Prostate gland (tissue), 2 donors: ENCODE data around the gene BPIFA2. TPM values are rescaled to one million over a fixed set of nuclear protein-coding genes. Genes with fewer than 3 reads are reported as not detected.

Experiments
- DNase-seq: peaks from one replicate; pipeline ENCODE4 v3.0.0-alpha.2; 2019; ENCODE audit warnings: low spot score
- H3K27ac ChIP-seq, 2 donors: fragments of 200-600 bp; sonication (generic); 2 replicates each; pipeline ENCODE4 v1.5.1; 2017 to 2019
- H3K27me3 ChIP-seq: fragments of 200-600 bp; sonication (generic); replicated peaks from 2 replicates; pipeline ENCODE4 v1.5.1; 2019; ENCODE audit not compliant: insufficient read depth
- H3K36me3 ChIP-seq, 2 donors: fragments of 200-600 bp; sonication (generic); 1 replicate in 1 of 2; 2 replicates in 1 of 2; pipeline versions ENCODE4 v1.5.1 to v1.8.1; 2017 to 2019
- H3K4me1 ChIP-seq: fragments of 200-600 bp; sonication (generic); replicated peaks from 2 replicates; pipeline ENCODE4 v1.5.1; 2019
- H3K4me3 ChIP-seq, 2 donors: fragments of 200-600 bp; sonication (generic); 2 replicates each; pipeline ENCODE4 v1.5.1; 2017 to 2019
- H3K9me3 ChIP-seq: fragments of 200-600 bp; sonication (generic); 2 replicates; pipeline ENCODE4 v1.5.1; 2017
- CTCF ChIP-seq, 4 experiments: fragments of 200-600 bp in 2 of 4; fragments of 450-650 bp in 2 of 4; sonication (generic) in 2 of 4; IDR thresholded peaks; 1 replicate in 3 of 4; 2 replicates in 1 of 4; pipeline ENCODE4 v1.5.1; 2016 to 2019; ENCODE audit warnings: antibody characterized with exemption in 4 of 4, mild to moderate bottlenecking in 2 of 4, moderate library complexity in 2 of 4
- POLR2A ChIP-seq: fragments of 450-650 bp; IDR thresholded peaks from one replicate; pipeline ENCODE4 v1.6.1; 2016; ENCODE audit warnings: antibody characterized with exemption, mild to moderate bottlenecking
- POLR2AphosphoS5 ChIP-seq: sonication (generic); formaldehyde crosslinking; IDR thresholded peaks from one replicate; pipeline ENCODE4 v1.6.1; 2017; ENCODE audit warnings: antibody characterized with exemption
- WGBS: methylation state at CpG from one replicate; pipeline ENCODE4 v1.1.5; 2018; 5-methylcytosine and 5-hydroxymethylcytosine counted together
- intact Hi-C: fragments of 100-400 bp; cut with DNase I; formaldehyde crosslinking; loops from one replicate; pipeline ENCODE4 v1.14.2; 2022
- total RNA-seq, 2 donors: library from RNA; depleted of rRNA; stranded (reverse); fragments of >200 nt; gene quantifications; one replicate each; pipeline ENCODE4 v1.1.0, GENCODE V29; 2016

Gene BPIFA2
- total RNA-seq, 2 donors from 2014 or later = not detected

GRCh38 chr20:33139467-33139866 is 28.5 kb upstream of the BPIFA2 start:
- H3K27me3 ChIP-seq = peaks cover 2% of the 10 kb centered on the region
- H3K27ac ChIP-seq = no peak overlapping the region
- intact Hi-C loops = no loop called here
- H3K4me3 ChIP-seq = no peak overlapping the region
- TF ChIP-seq CTCF (IDR thresholded peaks at IDR 0.05) (no peak), POLR2A (no peak), POLR2AphosphoS5 (no peak)
- H3K36me3 ChIP-seq = no peaks in the 10 kb centered on the region
- H3K9me3 ChIP-seq = no peaks in the 10 kb centered on the region
- no peak for DNase-seq
- H3K4me1 ChIP-seq = no peaks in the 10 kb centered on the region

GRCh38 chr20:33145521-33145920 is 22.4 kb upstream of the BPIFA2 start:
- Histone ChIP-seq H3K9me3 (no peaks in the 10 kb centered on the region), H3K36me3 (no peaks in the 10 kb centered on the region), H3K27ac (no peak overlapping the region), H3K27me3 (peaks cover 2% of the 10 kb centered on the region), H3K4me1 (no peaks in the 10 kb centered on the region), H3K4me3 (no peak overlapping the region)
- WGBS = 86% methylated on average over 5 of the region's 5 CpGs
- intact Hi-C loops = no loop called here
- no peak for TF ChIP-seq CTCF (IDR thresholded peaks at IDR 0.05)
- no peak for TF ChIP-seq POLR2A
- DNase-seq = no peak

DNA sequence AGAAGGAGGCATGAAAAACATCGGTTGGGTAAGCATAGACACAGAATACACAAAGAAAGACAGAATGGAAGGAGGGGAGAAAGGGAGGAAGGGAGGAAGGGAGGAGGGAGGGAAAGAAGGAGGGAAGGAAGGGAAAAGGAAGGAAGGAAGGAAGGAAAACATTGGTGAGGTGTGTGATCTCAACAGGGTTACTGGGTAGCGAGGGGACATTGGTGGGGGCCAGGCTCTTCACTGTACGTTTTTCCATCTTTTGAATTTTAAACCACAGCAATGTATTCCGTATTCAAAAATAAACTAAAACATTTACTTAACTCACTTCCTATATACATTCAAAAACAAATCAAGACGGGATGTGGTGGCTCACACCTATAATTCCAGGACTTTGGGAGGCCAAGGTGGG is 20.7 kb upstream of the BPIFA2 start:
- Histone ChIP-seq H3K27ac (no peak overlapping the region), H3K4me3 (no peak overlapping the region), H3K36me3 (no peaks in the 10 kb centered on the region), H3K27me3 (peaks cover 2% of the 10 kb centered on the region), H3K4me1 (no peaks in the 10 kb centered on the region), H3K9me3 (no peaks in the 10 kb centered on the region)
- WGBS = 80% methylated on average over 5 of the region's 5 CpGs
- TF ChIP-seq POLR2A (no peak), POLR2AphosphoS5 (no peak), CTCF (IDR thresholded peaks at IDR 0.05) (no peak)
- intact Hi-C loops = no loop called here
- DNase-seq = no peak

- no peak for DNase-seq
- H3K27me3 ChIP-seq = no peaks in the 10 kb centered on the region
- 82% methylated on average over 4 of the region's 4 CpGs for WGBS
- no peak overlapping the region for H3K27ac ChIP-seq
- no peaks in the 10 kb centered on the region for H3K36me3 ChIP-seq
- intact Hi-C loops = no loop called here
- no peaks in the 10 kb centered on the region for H3K9me3 ChIP-seq
- H3K4me3 ChIP-seq = no peak overlapping the region
- H3K4me1 ChIP-seq = no peaks in the 10 kb centered on the region
- TF ChIP-seq POLR2AphosphoS5 = no peak
- TF ChIP-seq CTCF (IDR thresholded peaks at IDR 0.05) = no peak
- no peak for TF ChIP-seq POLR2A
Measured at GRCh38 chr20:33148040-33148439, 19.9 kb upstream of the BPIFA2 start.

DNA sequence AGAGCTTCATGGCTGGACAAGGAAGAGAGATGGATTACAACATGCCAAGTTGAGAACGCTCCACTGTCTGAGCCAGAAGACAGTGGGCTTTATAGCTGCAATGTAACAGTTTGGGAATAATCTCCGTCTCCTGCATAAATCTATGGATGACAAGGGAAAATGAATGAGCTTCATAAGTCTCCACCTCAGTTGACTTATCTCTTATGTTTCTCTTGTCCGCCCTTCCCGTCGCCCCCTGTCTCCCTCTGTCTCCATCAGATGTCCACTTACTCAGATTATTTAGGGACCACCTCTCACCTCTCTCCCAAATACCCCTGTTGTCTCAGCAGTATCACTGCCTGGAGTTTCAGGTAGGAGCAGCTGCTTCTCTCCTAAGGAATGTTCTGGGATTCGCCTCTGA is 13.7 kb upstream of the BPIFA2 start:
- WGBS = 83% methylated on average over 6 of the region's 6 CpGs
- intact Hi-C loops = no loop called here
- DNase-seq = no peak
- Histone ChIP-seq H3K4me1 (no peaks in the 10 kb centered on the region), H3K27ac (no peak overlapping the region), H3K27me3 (no peaks in the 10 kb centered on the region), H3K4me3 (no peak overlapping the region), H3K9me3 (no peaks in the 10 kb centered on the region), H3K36me3 (no peaks in the 10 kb centered on the region)
- TF ChIP-seq POLR2A (no peak), POLR2AphosphoS5 (no peak), CTCF (IDR thresholded peaks at IDR 0.05) (no peak)
